ENCODE measurements around the gene RPA3. TPM values are rescaled to one million over a fixed set of nuclear protein-coding genes. Genes with fewer than 3 reads are reported as not detected.

Gene RPA3
- total and polyA plus RNA-seq, 7 experiments from 2014 or later = 20.0 to 96.9 (median 28.1) TPM

DNA sequence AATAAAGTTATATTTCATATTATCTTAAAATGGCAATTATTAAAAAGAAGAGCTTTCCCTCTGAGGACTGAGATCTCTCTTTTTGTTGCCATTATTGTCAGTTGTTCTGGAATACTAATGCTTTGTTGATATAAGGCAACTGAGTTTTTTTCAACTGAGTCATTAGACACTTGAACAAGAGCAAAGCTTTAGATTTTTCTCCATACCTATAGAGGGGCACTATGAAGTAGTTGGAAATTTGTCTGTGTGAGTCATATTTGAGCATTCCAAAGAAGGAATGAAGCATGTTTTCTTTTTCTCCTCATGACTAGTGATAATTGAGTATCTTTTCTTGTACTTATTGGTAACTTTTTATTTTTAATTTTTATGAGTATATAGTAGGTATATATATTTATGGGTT is 24.5 kb downstream of the RPA3 start:
- Mint-ChIP-seq H3K27me3 (no peaks in the 10 kb centered on the region), H3K9me3 (peaks cover 0 to 6% (median 0%) of the 10 kb centered on the region in 11 donors), H3K4me3 (no peak overlapping the region), H3K4me1 (peaks cover 0 to 35% (median 13%) of the 10 kb centered on the region in 7 donors), H3K27ac (no peak overlapping the region), H3K36me3 (peaks cover 0 to 35% (median 26%) of the 10 kb centered on the region in 5 donors)
- Histone ChIP-seq H3K27me3 (ENCODE audit: control insufficient read depth in 2 of 2, insufficient read depth in 2 of 2, low read length in 2 of 2) (no peaks in the 10 kb centered on the region), H3K36me3 (ENCODE audit: control insufficient read depth in 2 of 3, insufficient read depth in 3 of 3, low read length in 3 of 3) (no peaks in the 10 kb centered on the region), H3K4me3 (ENCODE audit: low read length) (no peak overlapping the region), H3K9me3 (ENCODE audit: control insufficient read depth in 2 of 3, low read length in 3 of 3) (no peaks in the 10 kb centered on the region), H3K27ac (ENCODE audit: low read depth, low read length) (no peak overlapping the region), H3K4me1 (ENCODE audit: control insufficient read depth in 2 of 2, insufficient read depth in 2 of 2, low read length in 2 of 2) (peaks cover 0 to 7% of the 10 kb centered on the region in 2 donors)
- ATAC-seq = no peak
- ChIA-PET CTCF (interaction anchor here (1.4 kb wide), 1 partner anchor 12 kb away, joined by 3 read pairs; no protein-coding TSS in a partner anchor), POLR2A (no interaction called here)
- intact Hi-C loops (cut with micrococcal nuclease) = no loop called here
- DNase-seq = no peak

- H3K27ac ChIP-seq (ENCODE audit: low read depth, low read length) = no peak overlapping the region
- CTCF ChIA-PET = interaction anchor here (0.6 to 3.9 kb wide), 4 partner anchors 8 to 608 kb away, joined by 3 to 12 read pairs (median 6); no protein-coding TSS in a partner anchor
- Mint-ChIP-seq H3K27ac (no peak overlapping the region), H3K4me1 (peaks cover 8 to 48% (median 29%) of the 10 kb centered on the region in 7 donors), H3K9me3 (peaks cover 0 to 1% (median 0%) of the 10 kb centered on the region in 11 donors), H3K36me3 (peaks cover 0 to 23% (median 12%) of the 10 kb centered on the region in 5 donors), H3K4me3 (no peak overlapping the region), H3K27me3 (no peaks in the 10 kb centered on the region)
- no peaks in the 10 kb centered on the region for H3K36me3 ChIP-seq (ENCODE audit: control insufficient read depth in 2 of 3, insufficient read depth in 3 of 3, low read length in 3 of 3)
- no peak for ATAC-seq
- peaks cover 0 to 7% of the 10 kb centered on the region in 2 donors for H3K4me1 ChIP-seq (ENCODE audit: control insufficient read depth in 2 of 2, insufficient read depth in 2 of 2, low read length in 2 of 2)
- no peak overlapping the region for H3K4me3 ChIP-seq (ENCODE audit: low read length)
- POLR2A ChIA-PET = interaction anchor here (1.1 kb wide), 1 partner anchor 8 kb away, joined by 3 read pairs; no protein-coding TSS in a partner anchor
- intact Hi-C loops (cut with micrococcal nuclease) = loop anchor here in 1 of 2 donors (10.0 kb wide), 1 partner anchor 584 kb away; no protein-coding TSS in a partner anchor
- DNase-seq = no peak
- H3K9me3 ChIP-seq (ENCODE audit: control insufficient read depth in 2 of 3, low read length in 3 of 3) = no peaks in the 10 kb centered on the region
- no peaks in the 10 kb centered on the region for H3K27me3 ChIP-seq (ENCODE audit: control insufficient read depth in 2 of 2, insufficient read depth in 2 of 2, low read length in 2 of 2)
Measured at GRCh38 chr7:7688956-7689355, 29.5 kb downstream of the RPA3 start.

DNA sequence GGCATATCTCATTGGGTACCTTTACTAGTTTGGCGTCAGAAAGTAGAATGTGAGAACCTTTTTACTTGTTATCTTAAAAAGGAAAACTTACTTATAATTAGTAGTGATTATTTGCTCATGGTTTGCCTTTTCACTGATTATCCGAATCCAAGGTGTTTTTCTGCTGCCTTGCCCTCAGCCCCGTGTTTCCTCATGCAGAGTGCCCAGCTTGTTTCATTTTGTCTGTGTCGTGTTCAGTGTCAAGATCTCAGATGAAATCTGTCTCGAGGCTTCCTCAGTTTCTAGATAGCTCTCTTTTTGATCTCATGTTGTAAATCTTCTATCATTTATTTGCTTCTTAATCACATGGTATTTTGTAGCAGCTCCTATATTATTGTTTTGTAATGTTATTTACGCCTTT is 30.1 kb downstream of the RPA3 start:
- peaks cover 0 to 7% of the 10 kb centered on the region in 2 donors for H3K4me1 ChIP-seq (ENCODE audit: control insufficient read depth in 2 of 2, insufficient read depth in 2 of 2, low read length in 2 of 2)
- Mint-ChIP-seq H3K4me3 (no peak overlapping the region), H3K27ac (no peak overlapping the region), H3K4me1 (peaks cover 8 to 50% (median 29%) of the 10 kb centered on the region in 7 donors), H3K36me3 (peaks cover 0 to 23% (median 12%) of the 10 kb centered on the region in 5 donors), H3K9me3 (peaks cover 0 to 1% (median 0%) of the 10 kb centered on the region in 11 donors), H3K27me3 (no peaks in the 10 kb centered on the region)
- POLR2A ChIA-PET = no interaction called here
- intact Hi-C loops (cut with micrococcal nuclease) = loop anchor here in 1 of 2 donors (10.0 kb wide), 1 partner anchor 584 kb away; no protein-coding TSS in a partner anchor
- CTCF ChIA-PET = interaction anchor here (1.4 to 1.8 kb wide), 2 partner anchors 73 to 608 kb away, joined by 3 to 8 read pairs; no protein-coding TSS in a partner anchor
- no peak overlapping the region for H3K27ac ChIP-seq (ENCODE audit: low read depth, low read length)
- H3K36me3 ChIP-seq (ENCODE audit: control insufficient read depth in 2 of 3, insufficient read depth in 3 of 3, low read length in 3 of 3) = no peaks in the 10 kb centered on the region
- DNase-seq (no peak), ATAC-seq (no peak)
- no peak overlapping the region for H3K4me3 ChIP-seq (ENCODE audit: low read length)
- no peaks in the 10 kb centered on the region for H3K27me3 ChIP-seq (ENCODE audit: control insufficient read depth in 2 of 2, insufficient read depth in 2 of 2, low read length in 2 of 2)
- H3K9me3 ChIP-seq (ENCODE audit: control insufficient read depth in 2 of 3, low read length in 3 of 3) = no peaks in the 10 kb centered on the region

DNA sequence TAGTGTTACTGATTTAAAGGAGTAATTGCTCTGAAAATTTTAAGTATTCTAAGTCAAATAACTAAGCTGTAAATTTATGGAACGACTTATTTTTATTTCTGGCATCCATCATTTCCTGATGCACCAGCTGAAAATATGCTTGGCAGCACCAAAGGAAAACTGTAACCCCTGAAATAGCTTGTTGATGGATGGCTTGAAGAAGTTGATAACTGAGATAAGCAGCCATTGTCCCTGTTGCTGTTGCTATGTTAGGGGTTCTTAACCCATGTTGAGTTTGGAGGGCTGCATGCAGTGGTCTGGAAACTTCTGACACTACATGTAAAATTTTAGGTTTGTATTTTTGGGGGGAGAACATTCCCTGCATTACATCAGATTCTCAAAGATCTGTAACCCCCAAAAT is 30.6 kb downstream of the RPA3 start:
- Histone ChIP-seq H3K9me3 (ENCODE audit: control insufficient read depth in 2 of 3, low read length in 3 of 3) (no peaks in the 10 kb centered on the region), H3K27me3 (ENCODE audit: control insufficient read depth in 2 of 2, insufficient read depth in 2 of 2, low read length in 2 of 2) (no peaks in the 10 kb centered on the region), H3K4me3 (ENCODE audit: low read length) (no peak overlapping the region), H3K4me1 (ENCODE audit: control insufficient read depth in 2 of 2, insufficient read depth in 2 of 2, low read length in 2 of 2) (peaks cover 0 to 7% of the 10 kb centered on the region in 2 donors), H3K36me3 (ENCODE audit: control insufficient read depth in 2 of 3, insufficient read depth in 3 of 3, low read length in 3 of 3) (no peaks in the 10 kb centered on the region), H3K27ac (ENCODE audit: low read depth, low read length) (no peak overlapping the region)
- Mint-ChIP-seq H3K4me3 (no peak overlapping the region), H3K27me3 (no peaks in the 10 kb centered on the region), H3K27ac (no peak overlapping the region), H3K4me1 (peaks cover 12 to 55% (median 33%) of the 10 kb centered on the region in 7 donors), H3K36me3 (peaks cover 0 to 22% (median 12%) of the 10 kb centered on the region in 5 donors), H3K9me3 (peaks cover 0 to 1% (median 0%) of the 10 kb centered on the region in 11 donors)
- DNase-seq = no peak
- ChIA-PET CTCF (interaction anchor here (1.4 to 1.8 kb wide), 2 partner anchors 73 to 609 kb away, joined by 3 to 8 read pairs; no protein-coding TSS in a partner anchor), POLR2A (no interaction called here)
- no peak for ATAC-seq
- intact Hi-C loops (cut with micrococcal nuclease) = loop anchor here in 1 of 2 donors (10.0 kb wide), 1 partner anchor 583 kb away; no protein-coding TSS in a partner anchor

DNA sequence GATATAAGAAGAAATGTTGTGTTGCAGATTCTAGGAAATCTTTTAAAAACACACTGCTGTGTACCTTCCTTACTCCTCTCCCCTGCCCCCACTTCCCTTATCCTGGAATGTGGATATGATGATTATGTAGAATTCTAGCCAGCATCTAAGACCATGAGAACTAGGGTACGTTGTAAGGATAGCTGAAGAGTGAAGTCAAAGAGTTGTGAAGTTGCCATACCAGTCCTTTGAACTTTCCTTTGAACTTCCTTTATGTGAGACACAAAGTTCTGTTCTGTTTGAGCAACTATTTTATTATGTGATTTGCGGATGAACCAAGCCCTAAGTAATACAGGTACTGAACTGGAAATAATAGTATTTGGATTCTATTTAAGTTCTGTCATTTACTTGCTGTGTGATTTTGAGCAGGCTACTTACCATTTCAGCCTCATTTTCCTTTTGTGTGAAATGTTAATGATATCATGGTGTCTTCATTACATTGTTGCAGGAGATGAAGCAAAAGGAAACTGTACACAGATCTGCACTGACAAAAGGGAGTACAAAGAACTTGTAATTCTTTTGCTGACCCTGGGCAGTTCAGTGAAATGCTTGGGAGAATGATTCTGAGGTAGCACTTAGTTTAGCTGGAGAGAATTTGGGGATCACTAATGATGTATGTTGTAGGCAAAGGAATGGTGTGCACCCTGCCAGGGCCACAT is 31.4 kb downstream of the RPA3 start:
- no peaks in the 10 kb centered on the region for H3K9me3 Mint-ChIP-seq
- intact Hi-C loops (cut with micrococcal nuclease) = loop anchor here in 1 of 2 donors (10.0 kb wide), 1 partner anchor 582 kb away; no protein-coding TSS in a partner anchor
- ATAC-seq (no peak), DNase-seq (no peak)
- H3K27me3 Mint-ChIP-seq = no peaks in the 10 kb centered on the region
- H3K4me1 Mint-ChIP-seq = peaks cover 13 to 57% (median 37%) of the 10 kb centered on the region in 7 donors
- ChIA-PET POLR2A (no interaction called here), CTCF (interaction anchor here (0.6 to 0.7 kb wide), 2 partner anchors 530 to 1865 kb away, joined by 3 read pairs; no protein-coding TSS in a partner anchor)
- no peak overlapping the region for H3K4me3 ChIP-seq (ENCODE audit: low read length)
- no peak overlapping the region for H3K27ac Mint-ChIP-seq
- no peak overlapping the region for H3K27ac ChIP-seq (ENCODE audit: low read depth, low read length)
- H3K4me3 Mint-ChIP-seq = no peak overlapping the region
- H3K4me1 ChIP-seq (ENCODE audit: control insufficient read depth in 2 of 2, insufficient read depth in 2 of 2, low read length in 2 of 2) = peaks cover 0 to 9% of the 10 kb centered on the region in 2 donors
- peaks cover 0 to 15% (median 8%) of the 10 kb centered on the region in 5 donors for H3K36me3 Mint-ChIP-seq
- no peaks in the 10 kb centered on the region for H3K27me3 ChIP-seq (ENCODE audit: control insufficient read depth in 2 of 2, insufficient read depth in 2 of 2, low read length in 2 of 2)
- no peaks in the 10 kb centered on the region for H3K9me3 ChIP-seq (ENCODE audit: control insufficient read depth in 2 of 3, low read length in 3 of 3)
- no peaks in the 10 kb centered on the region for H3K36me3 ChIP-seq (ENCODE audit: control insufficient read depth in 2 of 3, insufficient read depth in 3 of 3, low read length in 3 of 3)

GRCh38 chr7:7682861-7683260 is 35.5 kb downstream of the RPA3 start:
- Histone ChIP-seq H3K36me3 (ENCODE audit: control insufficient read depth in 2 of 3, insufficient read depth in 3 of 3, low read length in 3 of 3) (no peaks in the 10 kb centered on the region), H3K4me1 (ENCODE audit: control insufficient read depth in 2 of 2, insufficient read depth in 2 of 2, low read length in 2 of 2) (peaks cover 0 to 22% of the 10 kb centered on the region in 2 donors), H3K4me3 (ENCODE audit: low read length) (no peak overlapping the region), H3K9me3 (ENCODE audit: control insufficient read depth in 2 of 3, low read length in 3 of 3) (no peaks in the 10 kb centered on the region), H3K27ac (ENCODE audit: low read depth, low read length) (no peak overlapping the region), H3K27me3 (ENCODE audit: control insufficient read depth in 2 of 2, insufficient read depth in 2 of 2, low read length in 2 of 2) (no peaks in the 10 kb centered on the region)
- DNase-seq (no peak), ATAC-seq (no peak)
- H3K9me3 Mint-ChIP-seq = peaks cover 0 to 3% (median 2%) of the 10 kb centered on the region in 11 donors
- H3K36me3 Mint-ChIP-seq = peaks cover 3 to 9% (median 3%) of the 10 kb centered on the region in 5 donors
- no peaks in the 10 kb centered on the region for H3K27me3 Mint-ChIP-seq
- peaks cover 13 to 62% (median 49%) of the 10 kb centered on the region in 7 donors for H3K4me1 Mint-ChIP-seq
- no peak overlapping the region for H3K4me3 Mint-ChIP-seq
- ChIA-PET CTCF (interaction anchor here (3.0 to 3.2 kb wide), 2 partner anchors 78 to 82 kb away, joined by 17 to 22 read pairs; no protein-coding TSS in a partner anchor), POLR2A (no interaction called here)
- H3K27ac Mint-ChIP-seq = peak overlapping the region in 2 of 9 donors; percentile 25 to 46
- intact Hi-C loops (cut with micrococcal nuclease) = loop anchor here (5.0 to 10.0 kb wide), 2 partner anchors 86 to 578 kb away; no protein-coding TSS in a partner anchor

Data from naive thymus-derived CD4-positive, alpha-beta T cell (primary cell).